ENCODE measurements around the gene RANBP3L. TPM values are rescaled to one million over a fixed set of nuclear protein-coding genes. Genes with fewer than 3 reads are reported as not detected.
"Not testable (repeated sequence)": the region's sequence is repeated elsewhere in the genome, so short reads cannot be mapped to it uniquely, and the experiment has no call there.

RANBP3L gene
- total RNA-seq, 6 experiments from 2014 or later: not detected

DNA sequence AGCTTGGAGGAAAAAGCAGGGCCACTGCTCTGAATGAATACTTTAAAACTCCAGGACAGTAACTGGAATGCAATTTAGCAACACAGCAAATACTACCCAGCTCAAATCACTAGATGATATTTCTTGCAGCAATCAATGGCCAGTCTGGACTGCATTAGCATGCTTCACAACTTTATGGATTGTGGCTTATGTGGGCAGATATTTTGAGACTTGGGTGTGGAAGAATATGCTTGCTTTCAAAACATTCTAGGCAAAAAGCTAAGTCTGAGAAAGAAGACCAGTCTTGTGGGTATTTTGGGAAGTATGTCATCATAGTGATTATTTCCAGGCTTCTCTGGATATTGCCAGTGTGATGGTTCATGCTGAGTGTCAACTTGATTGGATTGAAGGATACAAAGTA lies 3.1 kb downstream of the RANBP3L start:
- no peak overlapping the region for H3K27ac Mint-ChIP-seq
- TF ChIP-seq, protein P1, sequence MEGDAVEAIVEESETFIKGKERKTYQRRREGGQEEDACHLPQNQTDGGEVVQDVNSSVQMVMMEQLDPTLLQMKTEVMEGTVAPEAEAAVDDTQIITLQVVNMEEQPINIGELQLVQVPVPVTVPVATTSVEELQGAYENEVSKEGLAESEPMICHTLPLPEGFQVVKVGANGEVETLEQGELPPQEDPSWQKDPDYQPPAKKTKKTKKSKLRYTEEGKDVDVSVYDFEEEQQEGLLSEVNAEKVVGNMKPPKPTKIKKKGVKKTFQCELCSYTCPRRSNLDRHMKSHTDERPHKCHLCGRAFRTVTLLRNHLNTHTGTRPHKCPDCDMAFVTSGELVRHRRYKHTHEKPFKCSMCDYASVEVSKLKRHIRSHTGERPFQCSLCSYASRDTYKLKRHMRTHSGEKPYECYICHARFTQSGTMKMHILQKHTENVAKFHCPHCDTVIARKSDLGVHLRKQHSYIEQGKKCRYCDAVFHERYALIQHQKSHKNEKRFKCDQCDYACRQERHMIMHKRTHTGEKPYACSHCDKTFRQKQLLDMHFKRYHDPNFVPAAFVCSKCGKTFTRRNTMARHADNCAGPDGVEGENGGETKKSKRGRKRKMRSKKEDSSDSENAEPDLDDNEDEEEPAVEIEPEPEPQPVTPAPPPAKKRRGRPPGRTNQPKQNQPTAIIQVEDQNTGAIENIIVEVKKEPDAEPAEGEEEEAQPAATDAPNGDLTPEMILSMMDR (IDR thresholded peaks at IDR 0.05): no peak
- no peak overlapping the region for H3K4me3 Mint-ChIP-seq
- H3K4me1 Mint-ChIP-seq (ENCODE audit: low read depth): peaks cover 17% of the 10 kb centered on the region
- H3K27me3 Mint-ChIP-seq (ENCODE audit: insufficient read depth): peaks cover 16% of the 10 kb centered on the region
- H3K36me3 Mint-ChIP-seq (ENCODE audit: low read depth): no peaks in the 10 kb centered on the region
- no peaks in the 10 kb centered on the region for H3K9me3 Mint-ChIP-seq
- peak; percentile 15 for DNase-seq

DNA sequence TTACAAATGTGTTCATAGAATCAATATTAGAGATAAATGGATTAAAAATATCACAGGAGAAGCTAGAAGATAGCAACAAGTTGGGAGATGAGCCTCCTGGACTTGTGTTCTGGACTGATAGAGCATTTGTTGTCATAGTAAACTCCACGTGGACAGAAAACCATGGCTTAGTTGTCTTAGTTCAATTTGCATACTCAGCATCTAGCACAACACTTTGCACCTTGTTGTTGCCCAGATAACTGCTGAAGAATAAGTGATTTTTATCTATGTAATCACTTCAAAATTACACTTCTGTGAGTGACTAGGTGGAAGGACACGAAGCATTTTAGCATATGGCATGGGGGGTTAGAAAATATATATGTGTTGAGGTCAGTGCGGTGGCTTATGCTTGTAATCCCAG lies 4.0 kb downstream of the RANBP3L start:
- Mint-ChIP-seq H3K4me3 (no peak overlapping the region), H3K27ac (no peak overlapping the region), H3K36me3 (ENCODE audit: low read depth) (no peaks in the 10 kb centered on the region), H3K4me1 (ENCODE audit: low read depth) (peaks cover 16% of the 10 kb centered on the region), H3K9me3 (no peaks in the 10 kb centered on the region), H3K27me3 (ENCODE audit: insufficient read depth) (peaks cover 13% of the 10 kb centered on the region)
- TF ChIP-seq, protein P1 (IDR thresholded peaks at IDR 0.05): no peak
- DNase-seq: no peak

DNA sequence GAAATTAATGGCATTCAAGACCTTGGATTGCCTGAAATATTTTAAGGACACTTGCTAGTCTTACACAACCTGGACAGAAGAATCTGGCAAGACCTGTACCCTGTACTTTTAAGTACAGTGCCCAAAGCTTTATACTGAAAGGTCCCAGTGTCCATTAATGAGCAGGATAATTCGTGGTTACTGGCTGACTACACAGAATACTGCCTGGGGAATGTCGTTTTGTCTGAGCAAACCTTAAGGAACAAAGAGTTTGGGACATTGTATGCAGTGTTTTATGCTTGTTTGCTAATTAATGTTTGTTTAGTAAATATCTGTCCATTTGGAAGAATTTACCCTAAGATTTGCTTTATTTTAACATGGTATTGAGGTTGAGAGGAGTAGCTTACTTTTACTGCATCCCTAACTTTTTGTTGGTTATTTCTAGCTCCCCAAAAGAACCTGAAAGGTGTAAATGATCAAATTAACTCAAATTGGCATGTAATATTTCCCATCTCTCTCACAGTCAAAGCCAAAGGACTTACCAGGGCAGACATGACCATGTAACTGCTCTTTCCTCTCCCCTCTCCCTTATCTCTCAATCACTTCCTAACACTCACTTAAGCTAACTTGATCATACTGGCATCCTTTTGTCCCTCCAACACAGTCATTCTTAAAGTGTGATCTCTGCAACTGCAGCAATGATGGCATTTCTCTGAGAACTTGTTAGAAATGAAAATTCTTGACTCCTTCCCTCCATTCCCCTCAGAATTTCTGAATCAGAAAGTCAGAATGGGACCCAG lies 15.7 kb downstream of the RANBP3L start:
- Mint-ChIP-seq H3K4me3 (no peak overlapping the region), H3K27ac (no peak overlapping the region), H3K4me1 (ENCODE audit: low read depth) (no peaks in the 10 kb centered on the region), H3K9me3 (no peaks in the 10 kb centered on the region), H3K36me3 (ENCODE audit: low read depth) (no peaks in the 10 kb centered on the region), H3K27me3 (ENCODE audit: insufficient read depth) (peaks cover 13% of the 10 kb centered on the region)
- no peak for DNase-seq
- TF ChIP-seq, protein P1 (IDR thresholded peaks at IDR 0.05): no peak

DNA sequence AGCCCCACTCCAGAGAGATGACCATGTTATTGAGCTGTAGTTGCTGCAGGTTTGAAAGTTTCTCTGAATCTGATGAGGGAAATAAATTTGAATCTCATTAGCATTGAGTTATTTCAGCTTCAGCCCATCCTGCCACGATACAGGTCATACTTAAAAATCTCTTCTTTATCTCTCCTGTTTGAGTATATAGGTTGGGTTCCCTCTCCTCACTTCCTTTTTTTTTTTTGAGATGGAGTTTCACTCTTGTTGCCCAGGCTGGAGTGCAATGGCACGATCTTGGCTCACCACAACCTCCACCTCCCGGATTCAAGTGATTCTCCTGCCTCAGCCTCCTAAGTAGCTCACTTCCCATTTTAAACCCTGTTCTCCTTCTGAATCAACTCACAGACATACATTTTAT lies 17.9 kb downstream of the RANBP3L start:
- H3K4me3 Mint-ChIP-seq; H3K9me3 Mint-ChIP-seq; H3K4me1 Mint-ChIP-seq (ENCODE audit: low read depth); H3K27ac Mint-ChIP-seq; DNase-seq; H3K36me3 Mint-ChIP-seq (ENCODE audit: low read depth): not testable (repeated sequence)
- peaks cover 18% of the 10 kb centered on the region for H3K27me3 Mint-ChIP-seq (ENCODE audit: insufficient read depth)

DNA sequence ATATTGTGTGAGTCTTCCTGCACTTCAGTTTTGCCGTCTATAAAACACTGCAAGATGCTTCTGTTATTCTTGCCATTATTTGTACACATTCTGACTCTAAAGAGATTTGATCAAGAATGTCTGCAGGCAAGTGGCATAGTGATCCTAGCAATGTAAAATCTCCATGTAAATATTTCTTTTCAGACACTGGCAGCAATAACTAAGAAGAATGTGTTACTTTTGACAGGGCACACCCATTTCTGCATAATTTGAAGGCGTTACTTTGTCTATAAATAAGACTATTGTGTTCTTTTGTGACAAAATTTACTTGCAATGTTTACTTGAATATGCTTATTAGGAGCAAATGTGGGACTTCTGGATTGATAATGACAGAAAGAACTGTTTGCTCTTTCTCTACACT lies 20.1 kb downstream of the RANBP3L start:
- H3K27ac Mint-ChIP-seq: no peak overlapping the region
- no peak overlapping the region for H3K4me3 Mint-ChIP-seq
- no peaks in the 10 kb centered on the region for H3K36me3 Mint-ChIP-seq (ENCODE audit: low read depth)
- TF ChIP-seq, protein P1 (IDR thresholded peaks at IDR 0.05): no peak
- H3K4me1 Mint-ChIP-seq (ENCODE audit: low read depth): peaks cover 6% of the 10 kb centered on the region; the same call in 1 of the 2 replicates
- H3K27me3 Mint-ChIP-seq (ENCODE audit: insufficient read depth): peaks cover 21% of the 10 kb centered on the region
- no peaks in the 10 kb centered on the region for H3K9me3 Mint-ChIP-seq
- DNase-seq: no peak

DNA sequence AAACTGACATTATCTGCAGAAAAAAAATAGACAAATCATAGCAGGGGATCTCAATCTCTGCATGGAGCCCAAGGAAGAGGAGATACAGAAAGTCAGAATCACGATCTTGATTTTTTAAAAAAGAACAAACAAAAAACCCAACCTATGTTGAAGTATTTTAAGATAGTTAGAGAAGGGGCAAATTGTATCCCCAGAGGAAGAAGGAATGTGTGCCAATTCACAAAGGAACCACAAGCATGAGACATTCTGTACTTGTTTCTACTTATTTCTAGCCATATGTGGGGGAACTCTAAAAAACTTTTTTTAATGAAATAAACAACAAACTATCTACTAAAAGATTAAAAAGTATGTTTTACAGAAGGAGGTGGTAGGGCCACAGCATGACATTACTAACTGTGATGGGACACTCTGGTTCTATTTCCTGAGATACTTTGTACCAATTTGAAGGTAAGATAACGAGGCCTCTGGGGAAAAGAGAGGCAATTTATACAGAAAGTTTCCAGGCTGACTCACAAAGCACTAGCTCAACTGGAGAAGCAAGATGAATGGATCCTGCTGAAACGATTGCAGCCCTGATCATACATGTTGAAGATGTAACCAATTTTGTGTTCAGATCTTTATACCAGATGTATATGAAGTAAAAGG lies 22.5 kb downstream of the RANBP3L start:
- H3K36me3 Mint-ChIP-seq (ENCODE audit: low read depth): no peaks in the 10 kb centered on the region
- H3K27me3 Mint-ChIP-seq (ENCODE audit: insufficient read depth): peaks cover 15% of the 10 kb centered on the region
- DNase-seq: no peak
- peaks cover 6% of the 10 kb centered on the region; the same call in 1 of the 2 replicates for H3K4me1 Mint-ChIP-seq (ENCODE audit: low read depth)
- H3K9me3 Mint-ChIP-seq: no peaks in the 10 kb centered on the region
- no peak overlapping the region for H3K4me3 Mint-ChIP-seq
- TF ChIP-seq, protein P1 (IDR thresholded peaks at IDR 0.05): no peak
- no peak overlapping the region for H3K27ac Mint-ChIP-seq
